HCT116 (cell line): ENCODE data around the gene ARHGAP42. TPM values are rescaled to one million over a fixed set of nuclear protein-coding genes. Genes with fewer than 3 reads are reported as not detected.

ENCODE experiments used
- ATAC-seq: fragments of 200-7000 bp; cut with Tn5 transposase; 2 replicates; pipeline ENCODE4 v1.9.1; 2020; ENCODE audit warnings: mild to moderate bottlenecking, moderate library complexity
- BruUV-seq: library from RNA; stranded (reverse); fragments of 400-500 nt; replicated peaks from 2 replicates; lab custom pipeline; 2021; lab: Mats Ljungman, UMichigan
- CTCF ChIA-PET: fragments of 300-600 bp; sonication (Branson Sonifier 250); formaldehyde crosslinking; loops from one replicate; lab custom pipeline; 2021; ENCODE audit warnings: antibody characterized with exemption; lab: Charles Lee
- POLR2A ChIA-PET: fragments of 300-600, 350-600 bp; sonication (Branson Sonifier 250); formaldehyde crosslinking; loops from one replicate; lab custom pipeline; 2021; ENCODE audit warnings: antibody characterized with exemption; lab: Charles Lee
- RAD21 ChIA-PET, 2 experiments: fragments of 300-600 bp; sonication (Branson Sonifier 250); formaldehyde crosslinking; loops; one replicate each; lab custom pipeline; 2023; ENCODE audit warnings: low total read pairs in 2 of 2; ENCODE audit not compliant: uncharacterized antibody in 2 of 2, unreplicated experiment in 2 of 2, low non-redundant PET in 1 of 2; lab: Charles Lee
- DNase-seq: peaks from one replicate; pipeline ENCODE4 v3.0.0-alpha.2; 2010; ENCODE audit warnings: low read depth, low spot score
- H2AFZ ChIP-seq: fragments of 200-600 bp; shearing (Covaris generic), sonication (generic); 2 replicates; pipeline ENCODE4 v1.6.1; 2017; ENCODE audit warnings: low read depth, mixed run types, mixed read lengths, antibody characterized with exemption, low read length; ENCODE audit not compliant: poor library complexity, severe bottlenecking
- H3K27ac ChIP-seq: 2 replicates; pipeline ENCODE4 v1.5.1; 2012; ENCODE audit warnings: low read depth, low read length
- H3K27me3 ChIP-seq: fragments of 200-600 bp; sonication (generic); 2 replicates; pipeline ENCODE4 v1.6.1; 2016; ENCODE audit warnings: mixed run types, low read length, mixed read lengths; ENCODE audit not compliant: insufficient read depth
- H3K36me3 ChIP-seq, 2 experiments: fragments of 200-500 bp in 1 of 2; fragments of 200-600 bp in 1 of 2; sonication (Bioruptor generic) in 1 of 2; sonication (generic) in 1 of 2; 2 replicates each; pipeline versions ENCODE4 v1.5.1 to v1.6.1; 2014 to 2016; ENCODE audit warnings: low read length in 2 of 2, inconsistent platforms in 1 of 2, mixed read lengths in 1 of 2, mixed run types in 1 of 2; ENCODE audit not compliant: insufficient read depth in 2 of 2, control insufficient read depth in 1 of 2
- H3K4me1 ChIP-seq, 2 experiments: fragments of 200-600 bp in 1 of 2; sonication (generic) in 1 of 2; 2 replicates each; pipeline versions ENCODE4 v1.5.1 to v1.6.1; 2012 to 2017; ENCODE audit warnings: low read length in 2 of 2, inconsistent platforms in 1 of 2, mild to moderate bottlenecking in 1 of 2, mixed read lengths in 1 of 2, mixed run types in 1 of 2, moderate library complexity in 1 of 2; ENCODE audit not compliant: insufficient read depth in 2 of 2, control insufficient read depth in 1 of 2
- H3K4me2 ChIP-seq: fragments of 200-600 bp; sonication (generic); 2 replicates; pipeline ENCODE4 v1.6.1; 2017; ENCODE audit warnings: mixed run types, low read length, mixed read lengths
- H3K4me3 ChIP-seq, 2 experiments: fragments of 200-600 bp in 1 of 2; sonication (generic) in 1 of 2; replicated peaks in 1 of 2; 2 replicates each; pipeline ENCODE4 v1.5.1; 2011 to 2016; ENCODE audit warnings: low read length in 2 of 2, control low read depth in 1 of 2, low read depth in 1 of 2, mild to moderate bottlenecking in 1 of 2, mixed read lengths in 1 of 2, mixed run types in 1 of 2
- H3K79me2 ChIP-seq: fragments of 200-600 bp; sonication (generic); 2 replicates; pipeline ENCODE4 v1.6.1; 2017; ENCODE audit warnings: mild to moderate bottlenecking, mixed run types, low read length, moderate library complexity, mixed read lengths; ENCODE audit not compliant: insufficient read depth
- H3K9ac ChIP-seq: fragments of 200-600 bp; sonication (generic); 2 replicates; pipeline ENCODE4 v1.6.1; 2016; ENCODE audit warnings: low read length, mixed read lengths
- H3K9me2 ChIP-seq: fragments of 200-600 bp; sonication (generic), shearing (Covaris generic); 2 replicates; pipeline ENCODE4 v1.6.1; 2017; ENCODE audit warnings: mixed run types, mild to moderate bottlenecking, moderate library complexity; ENCODE audit not compliant: insufficient read depth
- H3K9me3 ChIP-seq, 2 experiments: fragments of 200-500 bp in 1 of 2; fragments of 200-600 bp in 1 of 2; sonication (Bioruptor generic) in 1 of 2; sonication (generic) in 1 of 2; 2 replicates each; pipeline ENCODE4 v1.6.1; 2014 to 2017; ENCODE audit warnings: low read length in 2 of 2, mixed read lengths in 2 of 2, inconsistent platforms in 1 of 2, low read depth in 1 of 2, mild to moderate bottlenecking in 1 of 2, mixed run types in 1 of 2, moderate library complexity in 1 of 2; ENCODE audit not compliant: control insufficient read depth in 1 of 2, insufficient read depth in 1 of 2
- H4K20me1 ChIP-seq: fragments of 200-600 bp; sonication (generic), shearing (Covaris generic); 2 replicates; pipeline ENCODE4 v1.6.1; 2017; ENCODE audit warnings: mixed run types, mild to moderate bottlenecking, moderate library complexity; ENCODE audit not compliant: insufficient read depth
- ATF3 ChIP-seq: IDR thresholded peaks from 2 replicates; pipeline ENCODE4 v1.6.1; 2012
- CBX3 ChIP-seq: IDR thresholded peaks from 2 replicates; pipeline ENCODE4 v1.6.1; 2012; ENCODE audit warnings: low read depth
- CEBPB ChIP-seq: IDR thresholded peaks from 2 replicates; pipeline ENCODE4 v1.6.1; 2012; ENCODE audit warnings: low read depth
- CTCF ChIP-seq, 3 experiments: fragments of 200-600 bp in 1 of 3; sonication (generic) in 1 of 3; IDR thresholded peaks in 2 of 3; conservative IDR thresholded peaks in 1 of 3; 2 replicates each; pipeline ENCODE4 v1.5.1; 2012 to 2017; ENCODE audit warnings: low read depth in 2 of 3, low read length in 2 of 3, antibody characterized with exemption in 1 of 3, borderline replicate concordance in 1 of 3, control low read depth in 1 of 3, mild to moderate bottlenecking in 1 of 3, mixed read lengths in 1 of 3, mixed run types in 1 of 3, moderate library complexity in 1 of 3; ENCODE audit not compliant: insufficient read depth in 1 of 3
- EGR1 ChIP-seq: IDR thresholded peaks from 2 replicates; pipeline ENCODE4 v1.6.1; 2012; ENCODE audit warnings: low read depth
- FOSL1 ChIP-seq: IDR thresholded peaks from 2 replicates; pipeline ENCODE4 v1.6.1; 2012; ENCODE audit warnings: low read depth
- JUND ChIP-seq: IDR thresholded peaks from 2 replicates; pipeline ENCODE4 v1.6.1; 2012
- MAX ChIP-seq: IDR thresholded peaks from 2 replicates; pipeline ENCODE4 v1.6.1; 2012
- POLR2A ChIP-seq: IDR thresholded peaks from 2 replicates; pipeline ENCODE4 v1.7.0; 2011; ENCODE audit warnings: borderline replicate concordance; ENCODE audit not compliant: insufficient read depth, insufficient read length; ENCODE audit errors: extremely low read depth
- POLR2AphosphoS5 ChIP-seq: IDR thresholded peaks from 2 replicates; pipeline ENCODE4 v1.6.1; 2011; ENCODE audit warnings: mild to moderate bottlenecking, low read depth, low read length, moderate library complexity
- RAD21 ChIP-seq: IDR thresholded peaks from 2 replicates; pipeline ENCODE4 v1.6.1; 2012; ENCODE audit warnings: low read depth, mild to moderate bottlenecking
- SP1 ChIP-seq: IDR thresholded peaks from 2 replicates; pipeline ENCODE4 v1.6.1; 2012; ENCODE audit warnings: low read depth
- SRF ChIP-seq: IDR thresholded peaks from 2 replicates; pipeline ENCODE4 v1.6.1; 2012; ENCODE audit warnings: low read depth
- TCF7L2 ChIP-seq: IDR thresholded peaks from 2 replicates; pipeline ENCODE4 v1.7.0; 2011; ENCODE audit warnings: borderline replicate concordance, inconsistent platforms; ENCODE audit not compliant: insufficient read depth, insufficient read length; ENCODE audit errors: extremely low read depth
- YY1 ChIP-seq: IDR thresholded peaks from 2 replicates; pipeline ENCODE4 v1.6.1; 2011; ENCODE audit warnings: low read length, low read depth, moderate library complexity, mild to moderate bottlenecking; ENCODE audit not compliant: insufficient replicate concordance; ENCODE audit errors: extremely low read depth
- ZBTB33 ChIP-seq: IDR thresholded peaks from 2 replicates; pipeline ENCODE4 v1.6.1; 2011; ENCODE audit warnings: mild to moderate bottlenecking, low read length, moderate library complexity; ENCODE audit not compliant: insufficient replicate concordance; ENCODE audit errors: extremely low read depth
- ZFX ChIP-seq: fragments of 450-650 bp; IDR thresholded peaks from 2 replicates; pipeline ENCODE4 v1.6.1; 2017
- ZNF274 ChIP-seq: fragments of 200-500 bp; sonication (Bioruptor generic); IDR thresholded peaks from 2 replicates; pipeline ENCODE4 v1.6.1; 2014; ENCODE audit warnings: mild to moderate bottlenecking, low read depth, low read length, inconsistent platforms
- intact Hi-C: fragments of 100-400 bp; cut with micrococcal nuclease; formaldehyde crosslinking; loops from 2 replicates; pipeline ENCODE4 v1.10.0; 2022
- total RNA-seq: library from RNA; stranded (reverse); gene quantifications from one replicate; pipeline ENCODE4 v1.2.1, GENCODE V29; 2021; ENCODE audit not compliant: unreplicated experiment

ARHGAP42 gene
- total RNA-seq, 1 experiment from 2014 or later: 12.3 TPM

GRCh38 chr11:100908746-100909145 is 221.7 kb downstream of the ARHGAP42 start:
- ChIA-PET RAD21 (no interaction called here), POLR2A (no interaction called here), CTCF (no interaction called here)
- Histone ChIP-seq H3K36me3 (no peaks in the 10 kb centered on the region), H3K9ac (no peak overlapping the region), H2AFZ (no peak overlapping the region), H3K9me2 (no peaks in the 10 kb centered on the region), H3K27me3 (no peaks in the 10 kb centered on the region), H3K4me3 (no peak overlapping the region), H3K4me2 (no peak overlapping the region), H3K9me3 (no peaks in the 10 kb centered on the region), H4K20me1 (no peaks in the 10 kb centered on the region), H3K27ac (no peak overlapping the region), H3K4me1 (no peaks in the 10 kb centered on the region), H3K79me2 (no peaks in the 10 kb centered on the region)
- no peak for ATAC-seq
- TF ChIP-seq EGR1: no peak
- no TSS peak for BruUV-seq
- DNase-seq: no peak
- intact Hi-C loops: no loop called here

- Histone ChIP-seq H2AFZ (no peak overlapping the region), H3K9me2 (no peaks in the 10 kb centered on the region), H3K27me3 (no peaks in the 10 kb centered on the region), H3K79me2 (no peaks in the 10 kb centered on the region), H3K9me3 (no peaks in the 10 kb centered on the region), H3K9ac (no peak overlapping the region), H4K20me1 (no peaks in the 10 kb centered on the region), H3K27ac (no peak overlapping the region), H3K36me3 (no peaks in the 10 kb centered on the region), H3K4me1 (no peaks in the 10 kb centered on the region), H3K4me2 (no peak overlapping the region), H3K4me3 (no peak overlapping the region)
- intact Hi-C loops: no loop called here
- TF ChIP-seq POLR2A (no peak), POLR2AphosphoS5 (no peak), YY1 (no peak), ZNF274 (no peak), CBX3 (no peak), CEBPB (no peak), FOSL1 (no peak), RAD21 (no peak), SRF (no peak), JUND (no peak), TCF7L2 (no peak), ATF3 (no peak), ZBTB33 (no peak), EGR1 (no peak), MAX (no peak), ZFX (no peak), SP1 (no peak), CTCF (IDR thresholded peaks at IDR 0.05 in 2 of 3, conservative IDR thresholded peaks at IDR 0.05 in 1 of 3; ENCODE audit: borderline replicate concordance in 1 of 3, insufficient read depth in 1 of 3, low read depth in 2 of 3, low read length in 2 of 3) (no peak)
- ATAC-seq (no peak), DNase-seq (no peak)
- BruUV-seq: no TSS peak
- RAD21 ChIA-PET: no interaction called here
- CTCF ChIA-PET: no interaction called here
- POLR2A ChIA-PET: no interaction called here
Observed at GRCh38 chr11:100910808-100911207, 223.7 kb downstream of the ARHGAP42 start.
